NK-92 treated with Interleukin-12 subunit alpha and Interleukin-12 subunit beta, amount 100 ng/mL, for 24 hours (cell line): ENCODE measurements around the gene SYPL2.

Source experiments
- DNase-seq: peaks from one replicate; lab custom pipeline; 2025; lab: John Stamatoyannopoulos, UW

SYPL2 gene

GRCh38 chr1:109517337-109517736 lies 51.0 kb downstream of the SYPL2 start:
- DNase-seq: no peak

- DNase-seq: no peak
Measured at GRCh38 chr1:109521002-109521951, 54.9 kb downstream of the SYPL2 start.

- DNase-seq: no peak
Measured at GRCh38 chr1:109522026-109522425, 55.7 kb downstream of the SYPL2 start.

- no peak for DNase-seq
Measured at GRCh38 chr1:109523706-109524105, 57.4 kb downstream of the SYPL2 start.

- no peak for DNase-seq
Measured at GRCh38 chr1:109527098-109527811, 60.9 kb downstream of the SYPL2 start.

GRCh38 chr1:109527846-109528695 lies 61.7 kb downstream of the SYPL2 start:
- DNase-seq: no peak

- no peak for DNase-seq
Measured at GRCh38 chr1:109528712-109529111, 62.4 kb downstream of the SYPL2 start.

- no peak for DNase-seq
Measured at GRCh38 chr1:109529881-109530456, 63.6 kb downstream of the SYPL2 start.

GRCh38 chr1:109530457-109531087 lies 64.2 kb downstream of the SYPL2 start:
- no peak for DNase-seq

- no peak for DNase-seq
Measured at GRCh38 chr1:109531380-109531779, 65.0 kb downstream of the SYPL2 start.
